ENCODE measurements around the gene VMP1.
"Not testable (repeated sequence)": the region's sequence is repeated elsewhere in the genome, so short reads cannot be mapped to it uniquely, and the experiment has no call there.

VMP1 gene

GRCh38 chr17:59873414-59873813 is 166.0 kb downstream of the VMP1 start:
- not testable (repeated sequence) for DNase-seq

DNA sequence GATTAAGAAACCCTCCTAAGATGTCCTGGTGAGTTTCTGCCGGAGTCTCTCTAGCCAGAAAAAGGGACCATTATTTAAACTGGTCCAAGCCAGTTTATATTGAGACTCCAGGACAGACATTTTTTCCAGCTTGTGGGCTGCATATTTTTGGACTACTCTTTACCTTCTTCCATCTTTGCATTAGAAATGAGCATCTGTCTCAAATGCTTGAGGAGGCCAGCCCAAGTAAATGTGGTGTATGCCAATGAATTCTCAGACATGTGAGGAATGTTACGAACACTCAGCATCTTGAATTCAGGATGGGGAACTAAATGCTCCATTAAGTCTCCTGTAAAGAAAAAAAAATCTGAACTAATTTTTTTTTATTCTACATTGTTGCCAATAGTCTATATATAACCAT is 166.9 kb downstream of the VMP1 start:
- no peak for DNase-seq

GRCh38 chr17:59876107-59876506 is 168.7 kb downstream of the VMP1 start:
- DNase-seq, result no peak

DNA sequence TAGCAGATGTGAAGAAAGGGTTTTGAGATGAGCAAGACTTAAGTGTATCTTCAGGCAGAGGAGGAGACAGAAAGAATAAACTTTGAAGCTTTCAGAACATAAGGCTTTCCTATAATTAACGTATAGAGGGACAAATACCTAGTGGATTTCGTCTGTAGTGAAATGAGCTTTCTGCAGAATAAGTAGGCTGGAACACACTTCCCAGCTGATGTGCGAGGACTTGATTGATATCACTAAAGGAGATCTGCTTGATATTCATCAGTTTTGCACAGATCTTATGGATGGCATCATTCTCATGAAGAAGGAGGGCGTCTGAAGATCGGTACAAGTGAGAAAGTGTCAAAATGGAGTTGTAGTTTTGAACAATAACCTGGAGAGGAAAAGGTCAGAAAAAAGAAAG is 170.5 kb downstream of the VMP1 start:
- DNase-seq, result no peak

DNA sequence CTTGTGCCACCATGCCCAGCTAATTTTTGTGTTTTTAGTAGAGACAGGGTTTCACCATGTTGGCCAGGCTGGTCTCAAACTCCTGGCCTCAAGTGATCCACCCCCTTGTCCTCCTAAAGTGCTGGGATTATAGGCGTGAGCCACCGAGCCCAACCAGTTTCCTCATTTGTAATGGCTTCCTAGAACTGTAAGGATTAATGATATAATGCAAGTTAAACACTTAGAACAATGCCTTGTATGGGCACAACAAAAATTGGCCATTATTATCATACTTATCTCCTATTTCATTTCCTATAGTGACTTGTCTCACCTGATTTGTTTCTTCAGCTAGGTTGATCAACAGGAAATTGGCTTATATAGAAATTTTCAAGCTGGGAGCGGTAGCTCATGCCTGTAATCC is 171.2 kb downstream of the VMP1 start:
- DNase-seq, result no peak

GRCh38 chr17:59884861-59885260 is 177.4 kb downstream of the VMP1 start:
- DNase-seq, result no peak

DNA sequence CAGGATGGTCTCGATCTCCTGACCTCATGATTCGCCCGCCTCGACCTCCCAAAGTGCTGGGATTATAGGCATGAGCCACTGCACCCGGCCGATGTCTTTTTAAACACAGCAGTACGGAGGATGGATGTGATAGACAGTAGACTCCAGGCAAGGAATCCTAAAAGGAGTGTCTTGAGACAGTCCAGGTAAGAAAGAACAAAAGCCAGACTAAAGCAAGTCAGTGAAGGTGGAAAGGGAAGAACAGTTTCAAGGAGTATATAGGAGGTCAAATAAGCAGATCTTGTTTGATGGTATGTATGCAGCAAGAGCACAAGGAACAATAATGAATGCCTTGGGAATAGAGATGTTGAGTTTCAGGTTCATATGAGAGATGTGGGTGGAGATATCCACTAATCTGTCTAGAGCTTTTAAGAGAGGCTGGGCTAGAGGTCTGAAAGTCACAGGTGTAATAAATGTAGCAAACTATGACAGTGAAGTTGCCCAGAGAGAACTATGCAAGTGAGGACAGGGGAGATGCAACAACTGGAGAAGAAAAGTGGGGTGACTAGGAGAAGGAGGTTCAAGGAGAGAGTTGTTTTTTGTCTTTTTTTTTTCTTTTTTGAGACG is 180.8 kb downstream of the VMP1 start:
- no peak for DNase-seq

DNA sequence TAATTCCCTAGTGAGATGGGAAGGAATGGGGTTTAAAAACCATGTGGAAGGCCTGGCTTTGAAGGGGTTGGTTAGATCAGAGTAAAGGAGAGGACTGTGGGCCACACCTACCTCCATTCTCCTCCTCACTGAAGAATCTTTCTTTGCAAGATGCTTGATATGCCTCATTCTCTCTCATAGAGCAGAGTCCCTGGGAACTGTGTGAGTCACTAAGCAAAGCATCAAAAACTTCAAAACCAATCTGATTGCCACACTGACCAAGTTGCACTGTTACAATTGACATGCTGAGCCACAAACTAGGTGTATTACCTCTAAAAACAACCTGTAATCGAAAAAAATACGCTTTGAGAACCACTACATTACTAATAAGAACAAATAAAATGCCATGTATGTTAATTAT is 183.3 kb downstream of the VMP1 start:
- no peak for DNase-seq
